GM23338 (cell line): ENCODE data around the gene UGT1A7. TPM values are rescaled to one million over a fixed set of nuclear protein-coding genes. Genes with fewer than 3 reads are reported as not detected.

Experiments
- ATAC-seq: fragments of 200-7000 bp; cut with Tn5 transposase; 3 replicates; pipeline ENCODE4 v1.9.1; 2020
- DNase-seq: peaks from one replicate; pipeline ENCODE4 v3.0.0-alpha.2; 2015; ENCODE audit warnings: low spot score
- H2AFZ ChIP-seq: fragments of 200-600 bp; sonication (generic); 2 replicates; pipeline ENCODE4 v1.8.0; 2016; ENCODE audit warnings: antibody characterized with exemption, mild to moderate bottlenecking, moderate library complexity
- H3F3A ChIP-seq: fragments of 200-600 bp; sonication (generic); replicated peaks from 2 replicates; pipeline ENCODE4 v1.8.0; 2017; ENCODE audit warnings: antibody characterized with exemption, mixed run types, low read depth
- H3K27ac ChIP-seq: fragments of 200-600 bp; sonication (generic); 2 replicates; pipeline ENCODE4 v1.6.1; 2016; ENCODE audit warnings: low read depth
- H3K27me3 ChIP-seq: fragments of 200-600 bp; sonication (generic); 2 replicates; pipeline ENCODE4 v1.8.0; 2016; ENCODE audit warnings: mild to moderate bottlenecking, mixed run types, moderate library complexity; ENCODE audit not compliant: insufficient read depth
- H3K36me3 ChIP-seq: fragments of 200-600 bp; sonication (generic); 2 replicates; pipeline ENCODE4 v1.8.0; 2016; ENCODE audit warnings: mild to moderate bottlenecking; ENCODE audit not compliant: insufficient read depth
- H3K4me1 ChIP-seq: fragments of 200-600 bp; sonication (generic); 2 replicates; pipeline ENCODE4 v1.8.0; 2016; ENCODE audit warnings: mild to moderate bottlenecking, moderate library complexity; ENCODE audit not compliant: insufficient read depth
- H3K4me2 ChIP-seq: fragments of 200-600 bp; sonication (generic); 2 replicates; pipeline ENCODE4 v1.7.1; 2017; ENCODE audit warnings: mixed run types
- H3K4me3 ChIP-seq: fragments of 200-600 bp; sonication (generic); 2 replicates; pipeline ENCODE4 v1.6.1; 2016; ENCODE audit warnings: mixed run types
- H3K79me2 ChIP-seq: fragments of 200-600 bp; sonication (generic); replicated peaks from 2 replicates; pipeline ENCODE4 v1.8.0; 2017; ENCODE audit warnings: mild to moderate bottlenecking; ENCODE audit not compliant: insufficient read depth
- H3K9me2 ChIP-seq: fragments of 200-600 bp; sonication (generic); 2 replicates; pipeline ENCODE4 v1.8.0; 2017; ENCODE audit not compliant: insufficient read depth
- H4K20me1 ChIP-seq: fragments of 200-600 bp; sonication (generic); replicated peaks from 2 replicates; pipeline ENCODE4 v1.8.0; 2017; ENCODE audit warnings: mild to moderate bottlenecking; ENCODE audit not compliant: insufficient read depth
- H3K27ac Mint-ChIP-seq: 2 replicates; pipeline ENCODE4 v1.8.0; 2020; ENCODE audit warnings: inconsistent platforms, mild to moderate bottlenecking, moderate library complexity, mixed read lengths
- H3K27me3 Mint-ChIP-seq: 3 replicates; pipeline ENCODE4 v1.8.0; 2022; ENCODE audit warnings: low read depth, mild to moderate bottlenecking, moderate library complexity, mixed read lengths, inconsistent platforms; ENCODE audit not compliant: insufficient read depth, poor library complexity
- H3K36me3 Mint-ChIP-seq: 3 replicates; pipeline ENCODE4 v1.8.0; 2021; ENCODE audit warnings: low read depth, mild to moderate bottlenecking, inconsistent platforms, moderate library complexity, mixed read lengths
- H3K4me1 Mint-ChIP-seq: 3 replicates; pipeline ENCODE4 v1.8.0; 2020; ENCODE audit warnings: mild to moderate bottlenecking, inconsistent platforms, mixed read lengths
- H3K4me3 Mint-ChIP-seq: 3 replicates; pipeline ENCODE4 v1.8.0; 2021; ENCODE audit warnings: moderate library complexity, mild to moderate bottlenecking, inconsistent platforms, mixed read lengths
- H3K9me3 Mint-ChIP-seq: 3 replicates; pipeline ENCODE4 v1.8.0; 2020; ENCODE audit warnings: moderate library complexity, mild to moderate bottlenecking, inconsistent platforms, mixed read lengths
- CREB1 ChIP-seq: fragments of 250-450 bp; sonication (Bioruptor Pico); IDR thresholded peaks from 2 replicates; pipeline ENCODE4 v1.5.0; 2020; ENCODE audit warnings: low read depth, mild to moderate bottlenecking, moderate library complexity
- EZH2 ChIP-seq: fragments of 200-600 bp; sonication (generic); IDR thresholded peaks from one replicate; pipeline ENCODE4 v1.8.0; 2017; ENCODE audit warnings: antibody characterized with exemption, mild to moderate bottlenecking, low read depth; ENCODE audit not compliant: unreplicated experiment
- EZH2phosphoT487 ChIP-seq: fragments of 200-600 bp; sonication (generic); IDR thresholded peaks from one replicate; pipeline ENCODE4 v1.8.1; 2018; ENCODE audit warnings: antibody characterized with exemption; ENCODE audit not compliant: unreplicated experiment
- JUNB ChIP-seq: IDR thresholded peaks from one replicate; pipeline ENCODE4 v1.6.1; 2016; ENCODE audit warnings: antibody characterized with exemption; ENCODE audit not compliant: unreplicated experiment
- NANOG ChIP-seq: IDR thresholded peaks from 2 replicates; pipeline ENCODE4 v1.6.1; 2016; ENCODE audit warnings: antibody characterized with exemption, borderline replicate concordance
- POLR2AphosphoS5 ChIP-seq: IDR thresholded peaks from 2 replicates; pipeline ENCODE4 v1.6.1; 2016; ENCODE audit warnings: antibody characterized with exemption, low read depth
- STAT1 ChIP-seq: IDR thresholded peaks from one replicate; pipeline ENCODE4 v1.6.1; 2016; ENCODE audit warnings: antibody characterized with exemption; ENCODE audit not compliant: unreplicated experiment
- ZNF114 ChIP-seq: fragments of 250-450 bp; sonication (Bioruptor Pico); IDR thresholded peaks from 2 replicates; pipeline ENCODE4 v1.5.0; 2020; ENCODE audit warnings: mild to moderate bottlenecking, moderate library complexity
- ZNF331 ChIP-seq: fragments of 250-450 bp; sonication (Bioruptor Pico); IDR thresholded peaks from 2 replicates; pipeline ENCODE4 v1.5.0; 2020; ENCODE audit warnings: low read depth, mild to moderate bottlenecking, moderate library complexity
- polyA plus RNA-seq: library from polyadenylated mRNA; unstranded; fragments of >200 nt; fragmentation: Nextera tagmentation; extraction: Ambion mirVana; gene quantifications from 2 replicates; pipeline ENCODE4 v1.2.1, GENCODE V29; 2016
- total RNA-seq: library from RNA; depleted of rRNA; stranded (reverse); fragments of >200 nt; shearing (Covaris generic); gene quantifications from 2 replicates; pipeline ENCODE4 v1.2.3, GENCODE V29; 2014
- TF ChIP-seq, protein P1 (sequence below), 2 experiments: fragments of 200-600 bp in 1 of 2; sonication (generic) in 1 of 2; conservative IDR thresholded peaks; 2 replicates each; pipeline versions ENCODE4 v1.5.1 to v1.6.1; 2016 to 2017; ENCODE audit warnings: antibody characterized with exemption in 2 of 2, low read depth in 2 of 2, mild to moderate bottlenecking in 2 of 2, moderate library complexity in 1 of 2
- TF ChIP-seq, protein P2 (sequence below): fragments of 250-450 bp; sonication (Bioruptor Pico); IDR thresholded peaks from 2 replicates; pipeline ENCODE4 v1.5.0; 2020; ENCODE audit warnings: mild to moderate bottlenecking, moderate library complexity
- TF ChIP-seq, protein P3 (sequence below): IDR thresholded peaks from one replicate; pipeline ENCODE4 v1.6.1; 2018; ENCODE audit warnings: antibody characterized with exemption; ENCODE audit not compliant: unreplicated experiment
- TF ChIP-seq, protein P4 (sequence below): IDR thresholded peaks from 2 replicates; pipeline ENCODE4 v1.6.1; 2016; ENCODE audit warnings: antibody characterized with exemption

The UGT1A7 gene
- total and polyA plus RNA-seq, 2 experiments from 2014 or later = not detected

DNA sequence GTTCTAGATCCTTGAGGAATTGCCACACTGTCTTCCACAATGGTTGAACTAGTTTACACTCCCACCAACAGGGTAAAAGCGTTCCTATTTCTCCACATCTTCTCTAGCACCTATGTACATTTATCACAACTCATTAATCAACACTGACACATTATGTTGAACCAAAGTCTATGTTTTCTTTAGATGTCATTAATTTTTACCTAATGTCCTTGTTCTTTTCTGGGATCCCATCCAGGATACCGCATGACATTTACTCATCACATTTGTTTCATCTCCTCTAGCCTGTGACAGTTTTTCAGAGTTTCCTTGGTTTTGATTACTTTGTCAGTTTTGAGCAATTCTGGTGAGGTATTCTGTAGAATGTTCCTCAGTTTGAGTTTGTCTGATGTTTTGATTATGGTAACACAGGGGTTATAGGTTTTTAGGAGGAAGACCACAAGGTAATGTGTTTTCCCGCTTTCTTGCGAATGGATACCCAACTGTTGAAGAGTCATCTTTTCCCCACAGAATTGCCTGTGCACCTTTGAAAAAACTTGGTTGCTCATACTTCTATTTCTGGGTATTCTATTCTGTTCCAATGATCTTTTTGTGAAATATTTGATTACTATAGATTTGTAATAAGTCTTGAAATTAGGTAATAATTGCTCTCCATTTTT, 13.0 kb upstream of the UGT1A7 start:
- H3K9me3 Mint-ChIP-seq = peaks cover 4% of the 10 kb centered on the region; the same call in 2 of the 3 replicates
- Histone ChIP-seq H3K4me1 (no peaks in the 10 kb centered on the region), H3K9me2 (no peaks in the 10 kb centered on the region), H4K20me1 (no peaks in the 10 kb centered on the region), H3K27me3 (no peaks in the 10 kb centered on the region), H3K4me3 (no peak overlapping the region), H3K36me3 (no peaks in the 10 kb centered on the region), H3K4me2 (no peak overlapping the region), H3F3A (no peaks in the 10 kb centered on the region), H3K79me2 (no peaks in the 10 kb centered on the region), H2AFZ (no peak overlapping the region), H3K27ac (no peak overlapping the region)
- ATAC-seq (no peak), DNase-seq (no peak)
- no peak overlapping the region for H3K4me3 Mint-ChIP-seq
- no peaks in the 10 kb centered on the region for H3K36me3 Mint-ChIP-seq
- no peak for TF ChIP-seq STAT1
- TF ChIP-seq, protein P1, sequence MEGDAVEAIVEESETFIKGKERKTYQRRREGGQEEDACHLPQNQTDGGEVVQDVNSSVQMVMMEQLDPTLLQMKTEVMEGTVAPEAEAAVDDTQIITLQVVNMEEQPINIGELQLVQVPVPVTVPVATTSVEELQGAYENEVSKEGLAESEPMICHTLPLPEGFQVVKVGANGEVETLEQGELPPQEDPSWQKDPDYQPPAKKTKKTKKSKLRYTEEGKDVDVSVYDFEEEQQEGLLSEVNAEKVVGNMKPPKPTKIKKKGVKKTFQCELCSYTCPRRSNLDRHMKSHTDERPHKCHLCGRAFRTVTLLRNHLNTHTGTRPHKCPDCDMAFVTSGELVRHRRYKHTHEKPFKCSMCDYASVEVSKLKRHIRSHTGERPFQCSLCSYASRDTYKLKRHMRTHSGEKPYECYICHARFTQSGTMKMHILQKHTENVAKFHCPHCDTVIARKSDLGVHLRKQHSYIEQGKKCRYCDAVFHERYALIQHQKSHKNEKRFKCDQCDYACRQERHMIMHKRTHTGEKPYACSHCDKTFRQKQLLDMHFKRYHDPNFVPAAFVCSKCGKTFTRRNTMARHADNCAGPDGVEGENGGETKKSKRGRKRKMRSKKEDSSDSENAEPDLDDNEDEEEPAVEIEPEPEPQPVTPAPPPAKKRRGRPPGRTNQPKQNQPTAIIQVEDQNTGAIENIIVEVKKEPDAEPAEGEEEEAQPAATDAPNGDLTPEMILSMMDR (conservative IDR thresholded peaks at IDR 0.05; ENCODE audit: low read depth in 2 of 2) = no peak
- no peak for TF ChIP-seq ZNF114 (CRISPR knock-in tag)
- no peak for TF ChIP-seq JUNB
- no peak for TF ChIP-seq EZH2
- TF ChIP-seq, protein P2, sequence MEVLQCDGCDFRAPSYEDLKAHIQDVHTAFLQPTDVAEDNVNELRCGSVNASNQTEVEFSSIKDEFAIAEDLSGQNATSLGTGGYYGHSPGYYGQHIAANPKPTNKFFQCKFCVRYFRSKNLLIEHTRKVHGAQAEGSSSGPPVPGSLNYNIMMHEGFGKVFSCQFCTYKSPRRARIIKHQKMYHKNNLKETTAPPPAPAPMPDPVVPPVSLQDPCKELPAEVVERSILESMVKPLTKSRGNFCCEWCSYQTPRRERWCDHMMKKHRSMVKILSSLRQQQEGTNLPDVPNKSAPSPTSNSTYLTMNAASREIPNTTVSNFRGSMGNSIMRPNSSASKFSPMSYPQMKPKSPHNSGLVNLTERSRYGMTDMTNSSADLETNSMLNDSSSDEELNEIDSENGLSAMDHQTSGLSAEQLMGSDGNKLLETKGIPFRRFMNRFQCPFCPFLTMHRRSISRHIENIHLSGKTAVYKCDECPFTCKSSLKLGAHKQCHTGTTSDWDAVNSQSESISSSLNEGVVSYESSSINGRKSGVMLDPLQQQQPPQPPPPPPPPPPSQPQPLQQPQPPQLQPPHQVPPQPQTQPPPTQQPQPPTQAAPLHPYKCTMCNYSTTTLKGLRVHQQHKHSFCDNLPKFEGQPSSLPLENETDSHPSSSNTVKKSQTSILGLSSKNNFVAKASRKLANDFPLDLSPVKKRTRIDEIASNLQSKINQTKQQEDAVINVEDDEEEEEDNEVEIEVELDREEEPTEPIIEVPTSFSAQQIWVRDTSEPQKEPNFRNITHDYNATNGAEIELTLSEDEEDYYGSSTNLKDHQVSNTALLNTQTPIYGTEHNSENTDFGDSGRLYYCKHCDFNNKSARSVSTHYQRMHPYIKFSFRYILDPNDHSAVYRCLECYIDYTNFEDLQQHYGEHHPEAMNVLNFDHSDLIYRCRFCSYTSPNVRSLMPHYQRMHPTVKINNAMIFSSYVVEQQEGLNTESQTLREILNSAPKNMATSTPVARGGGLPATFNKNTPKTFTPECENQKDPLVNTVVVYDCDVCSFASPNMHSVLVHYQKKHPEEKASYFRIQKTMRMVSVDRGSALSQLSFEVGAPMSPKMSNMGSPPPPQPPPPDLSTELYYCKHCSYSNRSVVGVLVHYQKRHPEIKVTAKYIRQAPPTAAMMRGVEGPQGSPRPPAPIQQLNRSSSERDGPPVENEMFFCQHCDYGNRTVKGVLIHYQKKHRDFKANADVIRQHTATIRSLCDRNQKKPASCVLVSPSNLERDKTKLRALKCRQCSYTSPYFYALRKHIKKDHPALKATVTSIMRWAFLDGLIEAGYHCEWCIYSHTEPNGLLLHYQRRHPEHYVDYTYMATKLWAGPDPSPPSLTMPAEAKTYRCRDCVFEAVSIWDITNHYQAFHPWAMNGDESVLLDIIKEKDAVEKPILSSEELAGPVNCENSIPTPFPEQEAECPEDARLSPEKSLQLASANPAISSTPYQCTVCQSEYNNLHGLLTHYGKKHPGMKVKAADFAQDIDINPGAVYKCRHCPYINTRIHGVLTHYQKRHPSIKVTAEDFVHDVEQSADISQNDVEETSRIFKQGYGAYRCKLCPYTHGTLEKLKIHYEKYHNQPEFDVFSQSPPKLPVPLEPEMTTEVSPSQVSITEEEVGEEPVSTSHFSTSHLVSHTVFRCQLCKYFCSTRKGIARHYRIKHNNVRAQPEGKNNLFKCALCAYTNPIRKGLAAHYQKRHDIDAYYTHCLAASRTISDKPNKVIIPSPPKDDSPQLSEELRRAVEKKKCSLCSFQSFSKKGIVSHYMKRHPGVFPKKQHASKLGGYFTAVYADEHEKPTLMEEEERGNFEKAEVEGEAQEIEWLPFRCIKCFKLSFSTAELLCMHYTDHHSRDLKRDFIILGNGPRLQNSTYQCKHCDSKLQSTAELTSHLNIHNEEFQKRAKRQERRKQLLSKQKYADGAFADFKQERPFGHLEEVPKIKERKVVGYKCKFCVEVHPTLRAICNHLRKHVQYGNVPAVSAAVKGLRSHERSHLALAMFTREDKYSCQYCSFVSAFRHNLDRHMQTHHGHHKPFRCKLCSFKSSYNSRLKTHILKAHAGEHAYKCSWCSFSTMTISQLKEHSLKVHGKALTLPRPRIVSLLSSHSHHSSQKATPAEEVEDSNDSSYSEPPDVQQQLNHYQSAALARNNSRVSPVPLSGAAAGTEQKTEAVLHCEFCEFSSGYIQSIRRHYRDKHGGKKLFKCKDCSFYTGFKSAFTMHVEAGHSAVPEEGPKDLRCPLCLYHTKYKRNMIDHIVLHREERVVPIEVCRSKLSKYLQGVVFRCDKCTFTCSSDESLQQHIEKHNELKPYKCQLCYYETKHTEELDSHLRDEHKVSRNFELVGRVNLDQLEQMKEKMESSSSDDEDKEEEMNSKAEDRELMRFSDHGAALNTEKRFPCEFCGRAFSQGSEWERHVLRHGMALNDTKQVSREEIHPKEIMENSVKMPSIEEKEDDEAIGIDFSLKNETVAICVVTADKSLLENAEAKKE (CRISPR knock-in tag) = no peak
- TF ChIP-seq NANOG = no peak
- no peak for TF ChIP-seq POLR2AphosphoS5
- TF ChIP-seq, protein P3, sequence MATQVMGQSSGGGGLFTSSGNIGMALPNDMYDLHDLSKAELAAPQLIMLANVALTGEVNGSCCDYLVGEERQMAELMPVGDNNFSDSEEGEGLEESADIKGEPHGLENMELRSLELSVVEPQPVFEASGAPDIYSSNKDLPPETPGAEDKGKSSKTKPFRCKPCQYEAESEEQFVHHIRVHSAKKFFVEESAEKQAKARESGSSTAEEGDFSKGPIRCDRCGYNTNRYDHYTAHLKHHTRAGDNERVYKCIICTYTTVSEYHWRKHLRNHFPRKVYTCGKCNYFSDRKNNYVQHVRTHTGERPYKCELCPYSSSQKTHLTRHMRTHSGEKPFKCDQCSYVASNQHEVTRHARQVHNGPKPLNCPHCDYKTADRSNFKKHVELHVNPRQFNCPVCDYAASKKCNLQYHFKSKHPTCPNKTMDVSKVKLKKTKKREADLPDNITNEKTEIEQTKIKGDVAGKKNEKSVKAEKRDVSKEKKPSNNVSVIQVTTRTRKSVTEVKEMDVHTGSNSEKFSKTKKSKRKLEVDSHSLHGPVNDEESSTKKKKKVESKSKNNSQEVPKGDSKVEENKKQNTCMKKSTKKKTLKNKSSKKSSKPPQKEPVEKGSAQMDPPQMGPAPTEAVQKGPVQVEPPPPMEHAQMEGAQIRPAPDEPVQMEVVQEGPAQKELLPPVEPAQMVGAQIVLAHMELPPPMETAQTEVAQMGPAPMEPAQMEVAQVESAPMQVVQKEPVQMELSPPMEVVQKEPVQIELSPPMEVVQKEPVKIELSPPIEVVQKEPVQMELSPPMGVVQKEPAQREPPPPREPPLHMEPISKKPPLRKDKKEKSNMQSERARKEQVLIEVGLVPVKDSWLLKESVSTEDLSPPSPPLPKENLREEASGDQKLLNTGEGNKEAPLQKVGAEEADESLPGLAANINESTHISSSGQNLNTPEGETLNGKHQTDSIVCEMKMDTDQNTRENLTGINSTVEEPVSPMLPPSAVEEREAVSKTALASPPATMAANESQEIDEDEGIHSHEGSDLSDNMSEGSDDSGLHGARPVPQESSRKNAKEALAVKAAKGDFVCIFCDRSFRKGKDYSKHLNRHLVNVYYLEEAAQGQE = no peak
- no peak for TF ChIP-seq CREB1 (CRISPR knock-in tag)
- TF ChIP-seq, protein P4, sequence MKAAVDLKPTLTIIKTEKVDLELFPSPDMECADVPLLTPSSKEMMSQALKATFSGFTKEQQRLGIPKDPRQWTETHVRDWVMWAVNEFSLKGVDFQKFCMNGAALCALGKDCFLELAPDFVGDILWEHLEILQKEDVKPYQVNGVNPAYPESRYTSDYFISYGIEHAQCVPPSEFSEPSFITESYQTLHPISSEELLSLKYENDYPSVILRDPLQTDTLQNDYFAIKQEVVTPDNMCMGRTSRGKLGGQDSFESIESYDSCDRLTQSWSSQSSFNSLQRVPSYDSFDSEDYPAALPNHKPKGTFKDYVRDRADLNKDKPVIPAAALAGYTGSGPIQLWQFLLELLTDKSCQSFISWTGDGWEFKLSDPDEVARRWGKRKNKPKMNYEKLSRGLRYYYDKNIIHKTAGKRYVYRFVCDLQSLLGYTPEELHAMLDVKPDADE = no peak
- no peak for TF ChIP-seq ZNF331
- no peak for TF ChIP-seq EZH2phosphoT487
- H3K27ac Mint-ChIP-seq = no peak overlapping the region
- H3K4me1 Mint-ChIP-seq = no peaks in the 10 kb centered on the region
- H3K27me3 Mint-ChIP-seq = no peaks in the 10 kb centered on the region
